DMS153 treated with DMSO at 0.1 percent for 48 hours (cell line): ENCODE data around the gene ACTL6B.
"Not testable (repeated sequence)": the region's sequence is repeated elsewhere in the genome, so short reads cannot be mapped to it uniquely, and the experiment has no call there.

ENCODE experiments used
- DNase-seq: peaks from one replicate; lab custom pipeline; 2025; ENCODE audit not compliant: unreplicated experiment; lab: John Stamatoyannopoulos, UW

Gene ACTL6B

GRCh38 chr7:100671353-100672327, 15.4 kb upstream of the ACTL6B start:
- no peak for DNase-seq

GRCh38 chr7:100670074-100670473, 13.8 kb upstream of the ACTL6B start:
- no peak for DNase-seq

DNA sequence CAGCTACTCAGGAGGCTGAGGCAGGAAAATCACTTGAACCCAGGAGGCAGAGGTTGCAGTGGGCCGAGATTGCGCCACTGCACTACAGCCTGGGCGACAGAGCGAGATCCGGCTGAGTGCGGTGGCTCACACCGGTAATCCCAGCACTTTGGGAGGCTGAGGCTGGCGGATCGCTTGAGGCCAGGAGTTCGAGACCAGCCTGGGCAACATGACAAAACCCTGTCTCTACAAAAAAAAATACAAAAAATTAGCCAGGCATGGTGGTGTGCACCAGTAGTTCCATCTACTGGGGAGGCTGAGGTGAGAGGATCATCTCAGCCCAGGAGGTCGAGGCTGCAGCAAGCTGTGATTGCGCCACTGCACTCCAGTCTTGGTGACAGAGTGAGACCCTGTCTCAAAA, 12.9 kb upstream of the ACTL6B start:
- not testable (repeated sequence) for DNase-seq

DNA sequence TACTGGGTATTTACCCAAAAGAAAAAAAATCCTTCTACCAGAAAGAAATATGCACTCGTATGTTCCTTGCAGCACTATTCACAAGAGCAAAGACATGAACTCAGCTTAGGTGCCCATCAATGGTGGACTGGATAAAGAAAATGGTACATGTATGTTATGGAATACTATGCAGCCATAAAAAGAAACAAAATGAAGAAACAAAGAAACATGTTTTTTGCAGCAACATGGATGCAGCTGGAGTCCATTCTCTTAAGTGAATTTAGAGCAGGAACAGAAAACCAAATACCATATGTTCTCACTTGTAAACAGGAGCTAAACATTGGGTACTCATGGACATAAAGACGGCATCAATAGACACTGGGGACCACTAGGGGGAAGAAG, 11.8 kb upstream of the ACTL6B start:
- no peak for DNase-seq

DNA sequence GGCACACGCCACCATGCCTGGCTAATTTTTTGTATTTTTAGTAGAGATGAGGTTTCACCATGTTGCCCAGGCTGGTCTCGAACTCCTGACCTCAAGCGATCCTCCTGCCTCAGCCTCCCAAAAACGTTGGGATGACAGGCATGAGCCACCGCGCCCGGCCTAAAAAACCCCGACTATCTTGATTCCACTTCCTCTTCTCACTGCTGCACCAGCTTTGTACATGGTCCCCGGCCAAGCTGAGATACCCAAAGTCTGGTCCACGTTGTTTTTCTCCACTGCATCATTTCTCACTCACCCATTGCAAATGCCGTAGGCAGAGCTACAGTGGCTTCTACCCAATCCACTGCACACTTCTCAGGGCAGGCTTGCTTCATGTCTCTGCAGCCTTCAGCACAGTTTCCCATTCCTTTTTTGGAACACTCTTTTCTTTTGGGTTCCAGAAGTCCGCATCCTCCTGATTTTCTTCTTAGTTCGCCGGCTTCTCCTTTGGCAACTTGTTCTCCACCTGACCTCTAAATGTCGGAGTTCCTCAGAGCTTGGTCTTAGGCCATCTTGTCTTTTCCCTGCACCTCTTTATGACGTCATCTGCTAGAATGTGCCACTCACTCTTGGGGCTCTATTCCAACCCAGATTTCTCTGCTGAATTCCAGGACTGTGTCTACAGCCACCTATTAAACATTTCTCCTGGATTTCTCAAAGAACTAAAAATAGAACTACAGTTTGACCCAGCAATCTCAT, 11.3 kb upstream of the ACTL6B start:
- no peak for DNase-seq

DNA sequence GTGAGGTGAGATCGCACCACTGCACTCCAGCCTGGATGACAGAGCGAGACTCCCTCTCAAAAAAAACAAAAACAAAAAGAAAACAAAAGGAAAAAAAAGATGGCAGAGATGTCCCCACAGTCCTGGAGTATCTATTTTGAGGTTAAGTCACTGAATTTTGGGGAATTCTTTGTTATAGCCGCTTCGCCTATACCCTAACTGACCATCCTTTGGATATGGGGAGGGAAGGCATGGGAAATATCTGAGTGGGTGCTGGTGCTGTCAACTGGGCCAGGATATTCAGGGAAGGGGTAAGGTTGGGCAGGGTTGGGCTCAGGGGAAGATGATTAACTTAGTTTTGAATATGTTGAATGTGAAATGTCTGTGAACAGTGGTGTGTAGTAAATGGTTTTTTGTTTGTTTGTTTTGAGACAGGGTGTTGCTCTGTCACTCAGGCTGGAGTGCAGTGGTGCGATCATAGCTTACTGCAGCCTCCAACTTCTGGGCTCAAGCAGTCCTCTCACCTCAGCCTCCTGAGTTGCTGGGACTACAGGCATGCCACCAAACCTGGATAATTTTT, 9.0 kb upstream of the ACTL6B start:
- DNase-seq, result no peak

DNA sequence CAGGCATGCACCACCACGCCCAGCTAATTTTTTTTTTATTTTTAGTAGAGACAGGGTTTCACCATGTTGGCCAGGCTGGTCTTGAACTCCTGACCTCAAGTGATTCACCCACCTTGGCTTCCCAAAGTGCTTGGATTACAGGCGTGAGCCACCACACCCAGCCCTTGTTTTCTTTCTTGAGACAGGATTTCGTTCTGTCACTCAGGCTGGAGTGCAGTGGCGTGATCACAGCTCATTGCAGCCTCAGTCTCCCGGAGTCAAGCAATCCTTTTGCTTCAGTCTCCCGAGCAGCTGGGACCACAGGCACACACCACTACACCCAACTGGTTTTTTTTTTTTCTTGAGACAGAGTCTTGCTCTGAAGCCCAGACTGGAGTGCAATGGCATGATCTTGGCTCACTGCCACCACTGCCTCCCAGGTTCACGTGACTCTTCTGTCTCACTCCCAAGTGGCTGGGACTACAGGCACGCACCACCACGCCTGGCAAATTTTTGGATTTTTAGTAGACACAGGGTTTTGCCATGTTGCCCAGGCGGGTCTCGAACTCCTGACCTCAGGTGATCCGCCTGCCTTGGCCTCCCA, 6.0 kb upstream of the ACTL6B start:
- not testable (repeated sequence) for DNase-seq

DNA sequence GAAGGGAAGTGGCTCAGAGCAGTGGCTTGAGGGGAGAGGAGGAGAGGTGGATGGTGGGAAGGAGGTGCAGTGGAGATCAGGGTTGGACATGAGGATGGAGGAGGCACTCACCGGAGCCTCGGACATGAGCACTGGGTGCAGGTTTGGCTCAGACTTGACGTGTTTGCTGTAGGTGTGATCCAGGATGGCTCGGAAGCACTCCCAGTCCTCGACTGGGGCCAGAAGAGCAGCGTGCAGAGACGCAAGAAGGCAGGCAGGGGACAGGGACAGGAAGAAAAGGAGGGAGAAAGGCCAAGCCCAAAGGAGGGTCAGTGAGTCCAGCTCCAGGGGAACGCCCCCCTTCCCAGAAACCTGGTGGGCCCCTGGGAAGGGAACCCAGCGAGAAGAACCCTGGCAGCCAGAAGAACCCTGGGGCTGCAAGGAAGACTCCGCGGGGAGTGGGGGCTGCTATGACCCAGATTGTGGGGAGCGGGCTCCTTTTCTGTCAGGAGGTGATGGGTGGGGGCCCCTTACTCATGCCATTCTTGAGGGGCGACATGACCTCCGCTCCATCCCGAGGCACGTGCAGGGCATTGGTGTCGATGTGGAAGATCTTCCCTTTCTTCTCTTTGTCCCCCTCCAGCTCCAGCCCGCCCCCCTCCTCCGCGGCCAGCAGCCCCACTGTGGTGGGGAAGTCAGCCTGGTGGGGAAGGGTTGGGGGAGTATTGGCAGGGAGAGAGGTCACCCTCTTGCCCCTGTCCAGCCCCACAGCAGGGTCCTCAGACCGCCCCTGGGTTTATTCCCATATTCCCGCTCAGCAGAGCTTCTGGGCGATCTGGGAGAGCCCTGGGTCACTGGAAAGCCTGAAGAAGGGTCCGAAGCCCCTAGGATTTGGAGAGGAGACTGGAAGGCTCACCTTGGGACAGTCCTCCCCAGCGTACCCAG, 1.1 kb downstream of the ACTL6B start:
- no peak for DNase-seq

GRCh38 chr7:100649826-100650565, 6.3 kb downstream of the ACTL6B start:
- DNase-seq, result no peak

- DNase-seq, result no peak
These were observed 13.7 kb downstream of the ACTL6B start for GRCh38 chr7:100642534-100642907.

GRCh38 chr7:100641860-100642533, 14.3 kb downstream of the ACTL6B start:
- no peak for DNase-seq

DNA sequence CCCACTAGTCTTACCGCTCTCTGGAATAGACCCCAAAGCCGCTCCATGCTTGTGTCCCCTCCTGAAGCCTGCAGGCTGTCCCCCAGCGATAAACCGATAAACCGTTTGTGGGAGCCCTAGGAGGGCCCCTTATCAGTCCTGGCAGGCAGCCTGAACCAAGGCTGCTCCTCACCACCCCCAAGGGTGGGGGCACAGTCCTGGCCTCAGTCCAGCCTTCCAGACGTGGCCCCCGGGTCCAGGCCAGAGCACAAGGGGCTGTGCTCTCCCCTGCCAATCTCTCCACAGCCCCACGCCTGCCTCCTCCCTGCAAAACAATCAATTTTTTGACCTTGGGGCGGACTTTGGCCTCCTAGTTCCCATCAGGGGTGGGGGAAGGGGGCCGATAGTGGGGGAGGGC, 14.8 kb downstream of the ACTL6B start, which contains the start of gene TFR2:
Gene TFR2 (minus strand): TSS at position 90 of the 397 bp plus-strand sequence. CDS start 43 bp downstream, at position 47.
- no peak for DNase-seq

DNA sequence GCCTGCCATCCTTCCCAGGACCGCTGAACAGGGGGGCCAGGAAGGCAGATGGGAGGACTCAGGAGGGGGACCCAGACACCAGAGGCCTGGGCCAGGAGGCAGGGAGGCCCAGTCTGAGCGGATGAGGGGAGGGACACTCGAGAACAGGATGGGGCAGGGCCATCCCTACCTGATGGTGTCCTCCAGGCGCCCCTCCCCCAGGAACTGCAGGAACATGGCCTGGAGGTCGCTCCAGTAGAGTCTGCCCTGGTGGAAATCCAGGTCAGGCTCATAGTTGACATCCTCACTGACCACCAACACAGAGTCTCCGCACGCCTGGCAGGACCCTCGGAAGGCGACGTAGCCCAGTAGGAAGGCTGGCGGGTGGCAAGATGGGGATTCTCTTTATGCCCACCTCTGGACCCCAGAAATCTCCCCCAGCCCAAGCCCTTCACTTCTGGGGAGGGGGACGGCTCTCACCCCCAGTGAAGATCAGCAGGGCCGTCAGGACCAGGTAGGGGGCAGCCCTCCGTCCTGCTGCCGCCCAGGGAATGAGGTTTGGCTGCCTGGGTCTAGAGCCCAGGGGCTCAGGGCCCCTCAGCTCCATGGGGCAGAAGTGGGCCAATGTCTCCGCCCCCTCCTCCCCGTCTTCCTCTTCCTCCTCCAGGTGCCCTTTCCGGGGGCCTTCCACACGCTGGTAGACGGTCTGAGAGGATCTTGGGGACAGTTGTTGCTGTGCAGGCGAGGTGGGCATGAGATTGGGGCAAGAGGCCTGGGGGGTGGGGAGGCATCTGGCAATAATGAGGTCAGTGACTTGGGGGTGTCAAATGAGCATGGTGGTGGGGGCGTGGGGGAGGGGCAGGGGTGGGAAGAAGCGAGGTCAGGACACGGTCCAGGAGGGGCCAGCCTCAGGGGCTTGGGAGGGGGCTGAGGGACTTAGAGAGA, 15.5 kb downstream of the ACTL6B start:
- DNase-seq, result no peak

DNA sequence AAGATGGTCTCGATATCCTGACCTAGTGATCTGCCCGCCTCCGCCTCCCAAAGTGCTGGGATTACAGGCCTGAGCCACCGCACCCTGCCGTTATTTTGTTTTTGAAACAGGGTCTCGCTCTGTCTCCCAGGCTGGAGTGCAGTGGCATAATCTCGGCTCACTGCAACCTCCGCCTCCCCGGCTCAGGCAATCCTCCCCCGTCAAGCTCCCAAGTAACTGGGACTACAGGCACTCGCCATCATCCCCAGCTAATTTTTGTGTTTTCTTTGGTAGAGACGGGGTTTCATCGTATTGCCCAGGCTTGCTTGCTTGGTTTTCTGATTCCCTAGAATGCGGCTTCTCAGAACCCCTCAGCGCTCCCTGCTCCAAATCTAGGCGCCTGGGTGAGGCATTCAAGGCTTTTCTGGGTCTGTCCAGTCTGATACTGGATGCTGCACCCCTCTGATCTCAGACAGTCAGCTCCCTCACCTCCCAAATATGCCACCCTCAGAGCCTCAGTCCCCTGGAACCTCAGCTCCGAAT, 16.2 kb downstream of the ACTL6B start:
- DNase-seq, result no peak

DNA sequence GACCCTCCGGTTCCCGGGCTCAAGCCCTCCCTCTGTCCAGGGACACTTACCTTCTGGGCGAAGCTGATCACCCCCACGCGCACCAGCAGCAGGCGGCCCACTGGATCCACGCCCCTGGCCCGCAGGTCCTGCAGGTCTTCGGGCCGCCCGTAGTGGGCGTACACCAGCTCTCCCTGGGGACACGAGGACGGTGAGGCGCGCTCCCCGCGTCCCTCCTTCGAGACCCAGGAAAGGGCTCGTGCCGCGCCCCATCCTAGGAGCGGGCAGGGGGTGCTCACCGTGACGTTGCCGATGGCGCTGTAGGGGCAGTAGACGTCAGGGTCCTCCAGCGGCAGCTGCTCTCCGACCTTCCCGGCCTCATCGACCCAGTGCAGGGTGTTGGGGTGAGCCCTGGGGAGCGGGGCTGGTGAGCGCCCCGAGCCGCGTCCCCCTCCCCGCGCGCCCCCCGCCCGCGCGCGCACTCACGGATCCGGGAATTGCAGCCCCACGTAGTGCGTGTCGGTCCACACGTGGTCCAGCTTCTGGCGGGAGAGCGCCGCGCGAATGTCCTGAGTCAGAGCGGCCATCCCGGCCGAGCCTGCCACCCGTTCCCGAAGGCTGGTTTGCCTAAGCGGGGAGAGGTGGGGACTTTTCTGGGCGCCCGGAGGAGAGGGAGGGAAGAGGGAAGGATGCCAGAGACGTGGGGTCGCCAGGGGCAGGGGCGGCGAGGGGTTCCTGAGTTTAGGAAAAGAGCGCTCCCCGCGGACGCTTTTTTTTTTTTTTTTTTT, 23.1 kb downstream of the ACTL6B start:
- peak; percentile 56 for DNase-seq

- no peak for DNase-seq
These were observed 26.2 kb downstream of the ACTL6B start for GRCh38 chr7:100630066-100630465.

DNA sequence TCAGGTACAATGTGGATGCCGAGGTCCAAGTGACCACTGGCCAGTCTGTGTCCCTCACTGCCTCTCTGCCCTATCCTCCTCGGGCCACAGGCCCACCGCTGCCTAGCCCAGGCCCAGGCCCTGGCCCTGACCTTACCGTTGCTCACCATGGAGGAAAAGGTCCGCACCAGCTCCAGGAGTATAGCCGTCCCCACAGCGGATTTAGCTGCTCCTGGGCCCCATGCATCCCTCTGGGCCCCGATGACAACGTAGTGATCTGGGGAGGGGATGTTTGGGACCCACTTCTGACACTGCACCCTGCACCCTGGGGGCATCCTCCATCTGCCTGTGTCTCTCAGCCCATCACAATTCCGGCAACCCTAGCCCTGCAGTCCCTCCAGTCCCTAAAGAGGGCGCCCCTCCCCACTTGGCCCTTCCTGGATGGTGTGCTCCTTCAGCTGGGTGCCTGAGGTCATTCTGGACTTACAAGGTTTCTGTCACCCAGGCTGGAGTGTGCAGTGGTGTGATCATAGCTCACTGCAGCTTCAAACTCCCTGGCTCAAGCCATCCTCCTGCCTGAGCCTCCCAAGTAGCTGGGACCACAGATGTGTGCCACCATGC, 27.0 kb downstream of the ACTL6B start:
- no peak for DNase-seq
